Endothelial cell of hepatic sinusoid (primary cell): ENCODE measurements around the gene TRPM2.

ENCODE experiments used
- in situ Hi-C: cut with HindIII; loops from 2 replicates; pipeline ENCODE4 v1.10.0; 2017; ENCODE audit warnings: low sequenced_read_pairs

Gene TRPM2

DNA sequence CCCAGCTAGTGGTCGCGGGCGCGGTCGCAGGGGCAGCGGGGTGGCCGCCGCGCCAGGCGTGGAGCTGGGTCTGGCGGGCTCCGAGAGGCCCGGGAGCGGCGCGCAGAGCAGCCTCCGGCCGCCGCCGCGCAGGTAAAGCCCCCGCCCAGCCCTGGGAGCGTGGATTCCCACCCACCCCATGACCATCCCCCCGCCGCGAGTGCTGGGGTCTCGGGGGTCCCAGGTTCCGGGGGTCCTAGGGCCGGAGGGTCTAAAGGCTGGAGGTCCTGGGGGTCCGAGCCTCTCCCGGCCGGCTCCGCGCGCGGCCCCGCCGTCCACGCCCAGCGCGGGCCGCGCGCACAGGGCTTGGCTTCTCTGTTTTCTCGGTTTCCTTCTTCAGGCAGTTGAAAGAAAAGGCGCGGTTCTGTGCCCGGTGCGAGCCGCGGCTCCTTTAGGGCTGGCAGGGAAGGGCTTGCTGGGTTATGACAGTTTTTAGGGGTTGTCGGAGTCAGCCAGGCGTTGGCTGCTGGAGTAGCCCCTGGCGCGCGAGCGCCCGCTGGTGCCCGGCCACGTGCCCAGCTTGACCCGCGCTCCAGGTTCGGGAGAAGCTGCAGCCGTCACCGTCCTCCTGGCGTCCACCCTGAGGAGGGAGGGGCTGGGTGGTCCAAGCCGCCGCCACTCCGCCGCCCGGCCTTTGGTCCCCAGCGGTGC is 102.2 kb downstream of the TRPM2 start:
- in situ Hi-C loops: no loop called here

- in situ Hi-C loops: no loop called here
Measured at GRCh38 chr21:44456214-44456914, 102.9 kb downstream of the TRPM2 start.

DNA sequence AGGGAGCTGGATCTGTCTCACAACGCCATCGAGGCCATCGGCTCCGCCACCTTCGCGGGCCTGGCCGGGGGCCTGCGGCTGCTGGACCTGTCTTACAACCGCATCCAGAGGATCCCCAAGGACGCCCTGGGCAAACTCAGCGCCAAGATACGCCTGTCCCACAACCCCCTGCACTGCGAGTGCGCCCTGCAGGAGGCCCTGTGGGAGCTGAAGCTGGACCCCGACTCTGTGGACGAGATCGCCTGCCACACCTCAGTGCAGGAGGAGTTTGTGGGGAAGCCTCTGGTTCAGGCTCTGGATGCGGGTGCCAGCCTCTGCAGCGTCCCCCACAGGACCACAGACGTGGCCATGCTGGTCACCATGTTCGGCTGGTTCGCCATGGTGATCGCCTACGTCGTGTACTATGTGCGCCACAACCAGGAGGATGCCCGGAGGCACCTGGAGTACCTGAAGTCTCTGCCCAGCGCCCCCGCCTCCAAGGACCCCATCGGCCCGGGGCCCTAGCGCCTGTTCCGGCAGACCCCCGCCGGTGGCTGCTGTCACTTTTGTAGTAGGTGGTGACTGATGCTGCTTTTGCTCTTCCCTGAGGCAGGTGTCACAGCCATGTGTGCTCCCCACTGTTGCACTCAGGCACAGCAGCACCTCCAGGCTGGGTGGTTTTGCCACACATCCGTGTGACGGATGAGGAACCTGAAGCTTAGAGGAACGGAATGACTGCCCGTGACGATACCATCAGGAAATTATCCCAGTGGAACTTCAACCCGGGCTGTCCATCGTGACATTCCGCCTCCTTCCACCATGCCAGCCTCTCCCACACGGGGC is 103.7 kb downstream of the TRPM2 start:
- in situ Hi-C loops: no loop called here

DNA sequence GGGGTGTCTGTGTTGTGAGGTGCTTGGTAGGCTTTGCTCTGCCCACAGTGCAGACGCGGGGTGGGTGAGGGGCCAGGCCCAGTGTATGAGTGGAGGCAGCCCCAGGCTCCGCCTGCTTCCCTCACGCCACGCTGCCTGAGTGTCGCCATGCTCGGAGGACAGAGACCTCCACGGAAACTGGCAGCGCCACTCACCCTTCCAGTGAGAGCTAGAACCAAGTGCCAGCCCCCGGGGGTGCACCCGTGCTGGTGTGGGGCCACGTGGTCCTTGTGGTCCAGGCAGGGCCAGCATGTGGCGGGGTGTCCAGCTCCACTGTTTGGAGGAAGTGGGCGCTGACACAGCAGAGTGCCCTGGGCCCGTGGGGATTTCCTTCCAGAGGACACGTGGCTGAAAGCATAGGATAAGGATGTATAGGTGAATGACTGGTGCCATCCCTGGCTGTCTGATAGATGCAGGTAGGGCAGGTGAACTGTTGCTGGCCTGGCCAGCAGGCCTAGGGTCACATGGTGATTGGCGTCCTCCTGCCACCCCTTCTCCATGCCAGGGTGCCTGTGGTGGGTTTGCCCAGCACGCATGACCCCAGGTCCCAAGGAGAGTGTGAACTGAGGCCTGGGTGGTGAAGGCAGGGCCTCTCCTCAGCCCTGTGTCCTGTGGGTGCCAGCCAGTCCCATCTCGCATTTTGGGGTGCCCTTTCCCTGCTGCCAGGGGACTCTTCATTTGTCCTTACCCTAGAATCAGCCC is 105.7 kb downstream of the TRPM2 start:
- in situ Hi-C loops: no loop called here

DNA sequence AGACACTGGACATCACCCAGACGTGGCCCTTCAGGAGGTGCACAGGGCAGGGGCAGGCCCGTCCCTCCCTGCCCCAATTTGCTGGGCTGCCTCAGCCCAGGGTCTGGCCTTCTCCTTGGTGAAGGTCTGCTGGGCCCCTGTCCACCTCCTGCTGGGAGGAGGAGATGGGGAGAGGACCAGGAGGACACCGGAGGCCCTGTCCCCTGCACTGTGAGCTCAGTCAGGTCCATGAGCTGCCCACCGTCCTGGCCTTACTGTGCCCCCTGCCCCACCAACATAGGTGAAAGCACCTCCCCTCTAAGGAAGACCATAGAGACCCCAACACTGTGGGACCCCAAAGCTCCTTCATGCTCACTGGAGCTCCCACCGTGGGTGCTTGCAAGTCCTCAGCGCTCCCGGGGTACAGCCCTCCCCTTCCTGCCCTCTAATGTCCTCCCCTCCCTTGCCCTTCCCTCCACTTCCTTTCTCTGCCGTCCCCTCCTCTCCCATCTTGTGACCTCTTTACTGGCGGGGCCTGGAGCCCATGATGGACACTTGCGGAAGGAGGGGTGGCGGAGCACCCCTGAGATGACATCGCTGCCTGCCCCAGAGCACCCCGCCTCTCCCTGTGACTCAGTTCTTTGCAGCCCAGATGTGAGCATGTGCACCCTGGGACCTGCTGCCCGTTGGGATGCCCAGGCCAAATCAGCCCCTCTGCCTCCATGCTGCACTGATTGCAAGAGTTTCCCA is 106.5 kb downstream of the TRPM2 start:
- in situ Hi-C loops: no loop called here

GRCh38 chr21:44460441-44460755 is 107.0 kb downstream of the TRPM2 start:
- in situ Hi-C loops: no loop called here

GRCh38 chr21:44461005-44461404 is 107.6 kb downstream of the TRPM2 start:
- in situ Hi-C loops: no loop called here

DNA sequence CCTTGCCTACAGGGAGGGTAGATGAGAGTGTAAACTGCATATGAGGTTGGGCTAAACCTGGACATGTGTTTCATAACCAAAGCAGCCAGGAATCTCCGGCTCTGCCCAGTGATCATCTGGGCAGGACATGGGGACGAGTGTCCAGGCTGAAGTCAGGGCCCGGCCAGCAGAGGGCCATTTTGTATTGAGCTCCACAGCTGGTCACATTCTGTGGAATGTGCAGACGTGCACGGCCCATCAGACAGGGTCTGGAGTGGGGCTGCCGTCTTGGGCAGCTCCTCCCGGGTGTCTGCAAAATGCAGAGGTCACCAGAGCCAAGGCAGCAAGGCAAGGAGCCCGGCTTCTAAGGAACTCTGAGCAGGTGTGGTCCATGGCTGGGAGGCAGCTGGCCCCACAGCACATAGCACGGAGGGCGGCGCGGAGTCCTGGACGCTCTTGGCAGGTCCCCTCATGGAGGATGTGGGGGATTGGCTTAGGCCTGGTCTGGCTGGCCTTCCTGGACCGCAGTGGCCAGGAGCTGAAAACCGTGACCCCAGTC is 108.1 kb downstream of the TRPM2 start:
- in situ Hi-C loops: no loop called here

DNA sequence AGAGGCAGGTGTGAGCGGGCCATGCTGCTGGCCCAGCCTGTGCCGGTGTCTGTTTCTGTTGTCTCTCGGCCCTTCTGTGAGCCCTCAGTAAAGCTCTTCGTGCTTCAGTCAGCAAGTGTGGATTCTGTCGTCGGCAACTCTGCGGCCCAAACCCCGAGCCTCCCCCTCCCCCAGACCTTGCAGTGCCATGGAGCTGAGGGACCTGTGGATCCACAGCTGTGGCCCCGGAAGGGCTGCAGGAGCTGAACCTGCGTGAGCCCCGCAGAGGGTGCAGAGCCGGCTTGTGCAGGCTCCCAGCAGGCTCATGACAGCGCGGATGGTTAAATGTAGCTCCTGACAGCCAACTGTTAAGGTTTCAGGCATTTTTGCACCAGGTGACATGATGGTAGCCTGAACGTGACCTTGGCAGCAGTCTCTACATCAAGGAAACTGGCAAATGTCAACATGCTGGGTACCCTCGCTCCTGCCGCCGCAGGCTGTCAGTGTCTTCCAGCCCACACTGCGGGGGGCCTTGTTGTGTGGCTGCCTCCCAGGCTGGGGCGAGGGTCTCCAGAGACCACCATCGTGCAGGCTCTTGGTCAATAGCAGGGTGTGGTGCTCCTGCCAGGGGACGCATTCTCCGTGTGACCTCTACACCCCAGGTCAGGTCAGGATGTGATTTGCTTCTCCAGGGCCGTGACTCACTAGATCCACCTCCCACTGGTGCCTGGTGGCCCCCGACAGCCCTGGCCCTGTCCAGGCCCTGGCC is 108.8 kb downstream of the TRPM2 start:
- in situ Hi-C loops: no loop called here

DNA sequence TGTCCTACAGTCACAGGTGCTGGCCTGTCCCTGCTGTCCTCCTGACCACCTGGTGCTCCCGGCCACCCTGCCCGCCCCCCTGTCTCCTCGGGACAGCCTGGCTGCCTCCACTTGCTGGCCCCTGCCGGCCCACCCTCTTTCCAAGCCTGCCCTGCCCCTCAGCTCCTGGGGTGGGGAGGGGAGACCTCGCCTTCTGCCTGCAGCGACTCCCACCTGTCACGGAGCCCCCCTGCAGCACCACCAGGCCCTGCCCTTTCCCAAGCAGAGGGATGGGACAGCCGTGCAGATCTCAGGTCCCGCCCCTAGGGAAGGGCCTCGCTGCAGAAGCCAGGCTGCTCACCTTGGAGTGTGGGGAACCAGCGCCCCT is 109.4 kb downstream of the TRPM2 start:
- in situ Hi-C loops: no loop called here

DNA sequence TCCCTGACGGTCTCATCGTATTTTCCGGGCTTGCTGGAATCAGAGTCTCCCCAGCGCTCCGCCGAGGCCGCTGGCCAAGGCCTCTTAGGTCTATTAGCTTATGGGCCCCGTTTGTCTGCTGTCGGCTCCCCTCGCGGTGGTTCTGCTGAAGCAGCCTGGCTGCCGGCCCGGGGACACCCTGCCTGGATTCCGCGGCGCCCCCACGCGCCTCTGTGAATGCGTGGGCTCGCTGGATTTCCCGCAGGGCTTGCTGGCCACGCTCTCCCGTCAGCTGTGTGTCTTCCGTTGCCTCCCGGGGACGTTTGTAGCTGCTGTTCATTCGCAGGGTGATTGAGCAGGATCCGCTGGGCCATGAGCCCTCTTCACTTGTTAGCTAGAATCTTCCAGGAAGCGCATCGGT is 110.3 kb downstream of the TRPM2 start:
- in situ Hi-C loops: no loop called here

- in situ Hi-C loops: no loop called here
Measured at GRCh38 chr21:44464351-44464750, 110.9 kb downstream of the TRPM2 start.

- in situ Hi-C loops: no loop called here
Measured at GRCh38 chr21:44466351-44466954, 113.0 kb downstream of the TRPM2 start.

DNA sequence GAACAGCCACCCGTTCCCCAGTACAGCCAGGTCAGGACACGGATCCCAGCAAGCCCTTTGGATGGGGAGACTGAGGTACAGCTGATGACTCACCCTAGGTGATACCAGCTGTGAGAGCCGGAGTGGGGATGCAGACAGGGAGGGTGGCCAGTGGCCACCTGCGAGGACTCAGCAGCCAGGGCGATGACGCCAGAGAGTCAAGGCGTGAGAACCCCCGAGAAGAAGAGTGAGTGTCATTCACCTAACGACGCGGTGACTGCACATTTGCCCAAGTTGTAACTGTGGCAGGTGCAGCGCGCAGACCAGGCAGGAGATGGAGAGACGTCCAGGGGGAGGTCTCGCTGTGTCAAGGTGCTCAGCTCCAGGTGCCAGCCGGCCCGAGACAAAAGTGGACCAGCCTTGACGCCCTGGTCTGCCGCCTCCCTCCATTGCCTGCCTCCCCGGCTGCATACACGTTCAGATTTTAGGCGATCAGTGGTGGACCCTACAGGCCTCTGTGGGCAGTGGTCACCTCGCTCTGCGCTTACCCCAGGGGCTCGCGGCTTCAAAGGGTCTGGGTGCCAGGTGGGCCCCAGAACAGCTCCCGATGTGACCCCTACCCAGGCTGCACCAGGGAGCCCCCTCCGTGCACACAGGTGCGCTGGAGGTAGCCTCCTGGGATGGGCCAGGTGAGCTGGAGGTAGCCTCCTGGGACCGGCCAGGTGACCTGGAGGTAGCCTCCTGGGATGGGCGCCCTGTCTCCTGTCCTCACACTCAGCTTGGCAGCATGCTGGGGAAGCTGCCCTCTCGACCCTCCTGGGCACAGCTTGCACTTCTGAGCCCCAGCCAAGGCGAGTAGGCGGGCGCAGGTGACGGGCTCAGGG is 113.8 kb downstream of the TRPM2 start:
- in situ Hi-C loops: no loop called here

DNA sequence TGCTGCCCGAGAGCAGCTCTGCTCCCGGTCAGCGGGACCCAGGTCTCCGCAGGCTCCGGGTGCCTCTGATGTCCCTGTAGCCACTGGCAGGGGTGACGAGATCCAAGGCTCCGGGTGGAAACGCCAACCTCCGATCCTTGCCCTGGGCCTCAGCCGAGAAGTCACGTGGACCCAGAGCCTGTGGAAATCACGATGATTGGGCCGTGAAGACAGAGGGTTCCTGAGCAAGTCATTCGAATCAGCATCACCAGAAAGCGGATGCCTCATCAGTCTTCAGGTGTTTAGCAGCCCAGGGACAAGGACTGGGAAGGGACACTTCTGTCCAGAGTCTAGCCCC is 114.4 kb downstream of the TRPM2 start:
- in situ Hi-C loops: no loop called here

DNA sequence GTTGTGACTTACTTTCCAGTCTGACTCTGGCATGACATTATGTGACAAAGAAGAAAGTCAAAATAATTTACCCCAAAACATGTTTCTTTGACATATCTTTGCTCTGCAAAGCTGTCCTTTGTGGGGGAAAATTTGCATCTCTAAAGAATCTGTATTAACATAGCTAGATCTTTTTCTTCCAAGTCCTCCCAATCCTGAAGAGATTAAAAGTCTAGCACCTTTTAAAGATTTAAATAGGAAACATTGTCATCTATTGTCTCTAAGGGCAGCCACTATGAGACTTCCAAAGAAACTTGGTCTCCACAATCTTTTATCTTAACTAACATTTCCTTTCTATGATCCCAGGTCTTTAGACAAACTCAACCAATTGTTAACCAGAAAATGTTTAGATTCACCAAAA is 117.9 kb downstream of the TRPM2 start:
- in situ Hi-C loops: no loop called here

DNA sequence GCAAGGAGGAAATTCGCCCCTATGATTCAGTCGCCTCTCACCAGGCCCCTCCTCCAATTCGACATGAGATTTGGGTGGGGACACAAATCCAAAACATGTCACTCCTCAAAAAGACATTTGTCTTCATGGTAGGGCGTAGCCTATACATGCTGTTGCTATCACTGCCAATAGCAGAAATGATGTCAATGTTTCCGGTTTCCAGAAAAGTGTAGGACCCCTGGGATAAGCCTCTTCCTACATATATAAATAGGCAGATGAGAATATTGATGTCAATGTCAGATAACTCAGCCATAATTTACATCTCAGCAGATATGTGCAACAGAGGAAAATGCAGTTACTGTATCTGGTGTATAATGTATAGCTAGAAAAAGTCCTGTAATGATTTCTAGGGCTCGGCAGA is 118.6 kb downstream of the TRPM2 start:
- in situ Hi-C loops: no loop called here

GRCh38 chr21:44473915-44474555 is 120.6 kb downstream of the TRPM2 start:
- in situ Hi-C loops: no loop called here
